ENCODE results near the gene SSTR3. TPM values are rescaled to one million over a fixed set of nuclear protein-coding genes. Genes with fewer than 3 reads are reported as not detected.

SSTR3 gene
- total RNA-seq, 2 experiments from 2014 or later = 1.9 to 2.1 TPM

DNA sequence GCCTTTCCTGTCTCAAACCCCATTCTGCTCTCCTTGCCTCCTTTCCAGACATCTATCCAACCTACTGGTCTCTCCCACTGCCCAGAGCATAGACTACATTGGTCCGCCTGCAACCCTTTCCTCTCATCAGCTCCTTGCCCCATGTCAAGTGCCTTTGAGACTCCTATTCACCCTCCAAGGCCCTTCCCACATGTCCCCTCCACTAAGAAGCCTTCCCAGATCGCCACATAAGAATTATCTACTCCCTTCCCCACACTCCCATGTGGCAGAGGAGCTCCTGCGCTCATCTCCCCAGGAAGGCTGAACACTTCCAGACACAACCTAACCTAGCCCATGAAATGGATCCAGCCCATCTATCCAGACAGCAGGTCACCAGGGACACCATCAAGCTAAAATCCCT is 34.5 kb downstream of the SSTR3 start:
- Histone ChIP-seq H3K9me3 (ENCODE audit: control insufficient read depth in 1 of 2, insufficient read depth in 1 of 2, low read length in 2 of 2) (no peaks in the 10 kb centered on the region), H3K27ac (ENCODE audit: low read depth in 1 of 2, low read length in 2 of 2) (no peak overlapping the region), H3K4me3 (ENCODE audit: low read length) (no peak overlapping the region), H3K4me1 (ENCODE audit: insufficient read depth, low read length) (peaks cover 25% of the 10 kb centered on the region), H3K27me3 (ENCODE audit: control insufficient read depth in 1 of 2, insufficient read depth in 2 of 2, low read length in 2 of 2) (no peaks in the 10 kb centered on the region), H3K36me3 (ENCODE audit: insufficient read depth, low read length) (no peaks in the 10 kb centered on the region)
- no peaks in the 10 kb centered on the region for H3K36me3 Mint-ChIP-seq (ENCODE audit: low read depth)
- no peaks in the 10 kb centered on the region for H3K9me3 Mint-ChIP-seq
- intact Hi-C loops (cut with DNase I, micrococcal nuclease) = loop anchor here in 1 of 2 experiments (10.0 kb wide), 1 partner anchor 247 kb away; the partner anchor contains the start of gene ELFN2
- DNase-seq (no peak), ATAC-seq (ENCODE audit: poor library complexity) (no peak)
- H3K4me1 Mint-ChIP-seq (ENCODE audit: low read depth) = peaks cover 22% of the 10 kb centered on the region
- ChIA-PET CTCF (no interaction called here), POLR2A (interaction anchor here (0.6 kb wide), 1 partner anchor 381 kb away, joined by 3 read pairs; no protein-coding TSS in a partner anchor)
- TF ChIP-seq, protein P1, sequence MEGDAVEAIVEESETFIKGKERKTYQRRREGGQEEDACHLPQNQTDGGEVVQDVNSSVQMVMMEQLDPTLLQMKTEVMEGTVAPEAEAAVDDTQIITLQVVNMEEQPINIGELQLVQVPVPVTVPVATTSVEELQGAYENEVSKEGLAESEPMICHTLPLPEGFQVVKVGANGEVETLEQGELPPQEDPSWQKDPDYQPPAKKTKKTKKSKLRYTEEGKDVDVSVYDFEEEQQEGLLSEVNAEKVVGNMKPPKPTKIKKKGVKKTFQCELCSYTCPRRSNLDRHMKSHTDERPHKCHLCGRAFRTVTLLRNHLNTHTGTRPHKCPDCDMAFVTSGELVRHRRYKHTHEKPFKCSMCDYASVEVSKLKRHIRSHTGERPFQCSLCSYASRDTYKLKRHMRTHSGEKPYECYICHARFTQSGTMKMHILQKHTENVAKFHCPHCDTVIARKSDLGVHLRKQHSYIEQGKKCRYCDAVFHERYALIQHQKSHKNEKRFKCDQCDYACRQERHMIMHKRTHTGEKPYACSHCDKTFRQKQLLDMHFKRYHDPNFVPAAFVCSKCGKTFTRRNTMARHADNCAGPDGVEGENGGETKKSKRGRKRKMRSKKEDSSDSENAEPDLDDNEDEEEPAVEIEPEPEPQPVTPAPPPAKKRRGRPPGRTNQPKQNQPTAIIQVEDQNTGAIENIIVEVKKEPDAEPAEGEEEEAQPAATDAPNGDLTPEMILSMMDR (IDR thresholded peaks at IDR 0.05) = no peak
- H3K27me3 Mint-ChIP-seq = no peaks in the 10 kb centered on the region
- H3K27ac Mint-ChIP-seq = no peak overlapping the region
- H3K4me3 Mint-ChIP-seq = no peak overlapping the region

DNA sequence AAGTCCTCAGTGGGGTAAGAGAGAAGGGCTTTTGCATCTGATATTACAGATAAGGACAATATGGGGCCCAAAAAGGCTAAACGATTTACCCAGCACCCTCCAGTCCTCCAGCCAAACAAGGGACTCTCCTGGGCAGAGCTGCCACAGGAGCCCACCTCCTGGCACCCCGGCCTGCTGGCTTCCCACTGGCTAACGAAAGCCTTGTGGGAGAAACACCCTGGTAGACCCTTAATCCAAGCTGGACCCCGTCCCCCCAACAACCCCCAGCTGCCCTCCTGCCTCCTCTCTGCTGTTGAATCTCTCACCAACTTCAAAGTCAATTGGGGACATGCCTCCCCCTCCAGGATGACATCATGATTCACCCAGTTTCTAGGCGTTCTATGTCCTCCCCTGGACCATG is 35.1 kb downstream of the SSTR3 start:
- no peaks in the 10 kb centered on the region for H3K36me3 ChIP-seq (ENCODE audit: insufficient read depth, low read length)
- H3K4me3 ChIP-seq (ENCODE audit: low read length) = no peak overlapping the region
- no peak overlapping the region for H3K4me3 Mint-ChIP-seq
- intact Hi-C loops (cut with DNase I, micrococcal nuclease) = loop anchor here in 1 of 2 experiments (10.0 kb wide), 1 partner anchor 248 kb away; the partner anchor contains the start of gene ELFN2
- DNase-seq = no peak
- H3K27me3 ChIP-seq (ENCODE audit: control insufficient read depth in 1 of 2, insufficient read depth in 2 of 2, low read length in 2 of 2) = no peaks in the 10 kb centered on the region
- H3K4me1 ChIP-seq (ENCODE audit: insufficient read depth, low read length) = peaks cover 25% of the 10 kb centered on the region
- H3K27ac ChIP-seq (ENCODE audit: low read depth in 1 of 2, low read length in 2 of 2) = no peak overlapping the region
- H3K27me3 Mint-ChIP-seq = no peaks in the 10 kb centered on the region
- TF ChIP-seq, protein P1 (IDR thresholded peaks at IDR 0.05) = no peak
- H3K9me3 Mint-ChIP-seq = no peaks in the 10 kb centered on the region
- no peak for ATAC-seq (ENCODE audit: poor library complexity)
- no peak overlapping the region for H3K27ac Mint-ChIP-seq
- H3K36me3 Mint-ChIP-seq (ENCODE audit: low read depth) = no peaks in the 10 kb centered on the region
- peaks cover 22% of the 10 kb centered on the region for H3K4me1 Mint-ChIP-seq (ENCODE audit: low read depth)
- H3K9me3 ChIP-seq (ENCODE audit: control insufficient read depth in 1 of 2, insufficient read depth in 1 of 2, low read length in 2 of 2) = no peaks in the 10 kb centered on the region
- CTCF ChIA-PET = no interaction called here
- POLR2A ChIA-PET = interaction anchor here (0.6 kb wide), 1 partner anchor 382 kb away, joined by 3 read pairs; no protein-coding TSS in a partner anchor

DNA sequence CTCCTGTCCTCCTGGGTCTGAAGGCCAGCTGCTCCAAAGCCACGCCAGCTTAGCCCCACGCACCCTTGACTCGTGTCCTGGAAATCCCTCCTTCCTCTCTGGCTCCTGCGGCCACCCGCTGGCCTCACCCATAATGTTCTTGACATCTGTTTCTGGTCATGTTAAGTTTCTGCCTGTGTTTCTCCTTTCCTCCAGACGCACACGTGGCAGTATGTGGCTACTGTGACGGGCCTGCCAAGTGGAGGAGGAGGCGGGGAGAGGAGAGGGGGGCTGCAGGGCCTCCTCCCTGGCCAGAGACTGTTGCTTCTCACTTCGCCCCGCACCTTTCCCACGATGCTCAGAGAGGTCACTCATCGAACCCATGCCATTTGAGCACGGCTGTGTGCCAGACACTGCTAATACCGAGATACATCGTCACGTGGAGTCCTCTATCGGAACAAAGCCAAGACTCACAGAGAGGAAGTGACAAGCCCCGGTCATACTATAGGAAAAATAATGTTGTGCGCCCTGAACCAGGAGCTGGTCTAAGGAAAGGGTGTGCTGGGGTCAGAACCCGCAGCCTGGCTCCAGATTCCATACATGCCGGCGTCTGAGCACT is 35.7 kb downstream of the SSTR3 start:
- Histone ChIP-seq H3K4me3 (ENCODE audit: low read length) (no peak overlapping the region), H3K4me1 (ENCODE audit: insufficient read depth, low read length) (peaks cover 25% of the 10 kb centered on the region), H3K36me3 (ENCODE audit: insufficient read depth, low read length) (no peaks in the 10 kb centered on the region), H3K27ac (ENCODE audit: low read depth in 1 of 2, low read length in 2 of 2) (no peak overlapping the region), H3K27me3 (ENCODE audit: control insufficient read depth in 1 of 2, insufficient read depth in 2 of 2, low read length in 2 of 2) (no peaks in the 10 kb centered on the region), H3K9me3 (ENCODE audit: control insufficient read depth in 1 of 2, insufficient read depth in 1 of 2, low read length in 2 of 2) (no peaks in the 10 kb centered on the region)
- intact Hi-C loops (cut with DNase I, micrococcal nuclease) = loop anchor here in 1 of 2 experiments (10.0 kb wide), 1 partner anchor 248 kb away; the partner anchor contains the start of gene ELFN2
- POLR2A ChIA-PET = no interaction called here
- Mint-ChIP-seq H3K4me1 (ENCODE audit: low read depth) (peaks cover 24% of the 10 kb centered on the region), H3K4me3 (peak overlapping the region; percentile 4), H3K36me3 (ENCODE audit: low read depth) (no peaks in the 10 kb centered on the region), H3K9me3 (no peaks in the 10 kb centered on the region), H3K27ac (peak overlapping the region; percentile 24), H3K27me3 (no peaks in the 10 kb centered on the region)
- TF ChIP-seq, protein P1 (IDR thresholded peaks at IDR 0.05) = no peak
- ATAC-seq (ENCODE audit: poor library complexity) (peak; percentile 48), DNase-seq (peak in 2 of 14 experiments; percentile 49 to 50)
- CTCF ChIA-PET = no interaction called here
